H9 (cell line): Measurements from ENCODE around the gene SNRPA1. TPM values are rescaled to one million over a fixed set of nuclear protein-coding genes. Genes with fewer than 3 reads are reported as not detected.

Source experiments
- DNase-seq: peaks from one replicate; pipeline ENCODE4 v3.0.0-alpha.2; 2017
- H2AFZ ChIP-seq: one replicate; pipeline ENCODE4 v1.6.1; 2013; ENCODE audit warnings: mild to moderate bottlenecking, low read length, control low read depth, moderate library complexity
- H2AK5ac ChIP-seq: 2 replicates; pipeline ENCODE4 v1.6.1; 2013; ENCODE audit warnings: low read length, control low read depth, mixed read lengths; ENCODE audit not compliant: insufficient read length
- H2BK120ac ChIP-seq: one replicate; pipeline ENCODE4 v1.6.1; 2013; ENCODE audit warnings: low read depth, mild to moderate bottlenecking, low read length, control low read depth, inconsistent platforms; ENCODE audit not compliant: poor library complexity, severe bottlenecking
- H2BK12ac ChIP-seq: 2 replicates; pipeline ENCODE4 v1.6.1; 2013; ENCODE audit warnings: low read length, control low read depth, mixed read lengths, low read depth; ENCODE audit not compliant: insufficient read length
- H2BK15ac ChIP-seq: 2 replicates; pipeline ENCODE4 v1.6.1; 2013; ENCODE audit warnings: low read depth, low read length, control low read depth
- H2BK20ac ChIP-seq: one replicate; pipeline ENCODE4 v1.6.1; 2013; ENCODE audit warnings: low read depth, mild to moderate bottlenecking, low read length, control low read depth, inconsistent platforms; ENCODE audit not compliant: poor library complexity, severe bottlenecking
- H2BK5ac ChIP-seq: 2 replicates; pipeline ENCODE4 v1.6.1; 2013; ENCODE audit warnings: low read length, control low read depth, mixed read lengths; ENCODE audit not compliant: insufficient read length
- H3K14ac ChIP-seq: 2 replicates; pipeline ENCODE4 v1.6.1; 2013; ENCODE audit warnings: low read length, control low read depth; ENCODE audit not compliant: insufficient read depth
- H3K18ac ChIP-seq: 2 replicates; pipeline ENCODE4 v1.6.1; 2013; ENCODE audit warnings: low read depth, mild to moderate bottlenecking, mixed read lengths, low read length, control low read depth; ENCODE audit not compliant: insufficient read length
- H3K23ac ChIP-seq: 2 replicates; pipeline ENCODE4 v1.6.1; 2013; ENCODE audit warnings: low read length, control low read depth, mixed read lengths, low read depth; ENCODE audit not compliant: insufficient read length
- H3K23me2 ChIP-seq: 2 replicates; pipeline ENCODE4 v1.6.1; 2013; ENCODE audit warnings: low read depth, mild to moderate bottlenecking, mixed read lengths, low read length, control low read depth; ENCODE audit not compliant: insufficient read length, poor library complexity, severe bottlenecking
- H3K27ac ChIP-seq: 2 replicates; pipeline ENCODE4 v1.5.1; 2013; ENCODE audit warnings: low read length, control low read depth, mixed read lengths, low read depth; ENCODE audit not compliant: insufficient read length
- H3K27me3 ChIP-seq: 2 replicates; pipeline ENCODE4 v1.6.1; 2013; ENCODE audit warnings: low read length, control low read depth, inconsistent platforms; ENCODE audit not compliant: insufficient read depth
- H3K4ac ChIP-seq: 2 replicates; pipeline ENCODE4 v1.6.1; 2013; ENCODE audit warnings: low read depth, mild to moderate bottlenecking, control low read depth, inconsistent platforms, low read length, moderate library complexity
- H3K4me1 ChIP-seq: 2 replicates; pipeline ENCODE4 v1.6.1; 2013; ENCODE audit warnings: low read length, control low read depth, inconsistent platforms; ENCODE audit not compliant: insufficient read depth
- H3K4me2 ChIP-seq: 2 replicates; pipeline ENCODE4 v1.6.1; 2013; ENCODE audit warnings: low read length, control low read depth, mixed read lengths; ENCODE audit not compliant: insufficient read length, insufficient read depth
- H3K56ac ChIP-seq: 2 replicates; pipeline ENCODE4 v1.6.1; 2013; ENCODE audit warnings: low read depth, mild to moderate bottlenecking, mixed read lengths, low read length, control low read depth; ENCODE audit not compliant: insufficient read length
- H3K79me1 ChIP-seq: 2 replicates; pipeline ENCODE4 v1.6.1; 2013; ENCODE audit warnings: low read depth, mild to moderate bottlenecking, moderate library complexity, low read length, control low read depth, inconsistent platforms; ENCODE audit not compliant: insufficient read depth, poor library complexity, severe bottlenecking
- H3K79me2 ChIP-seq: 2 replicates; pipeline ENCODE4 v1.6.1; 2013; ENCODE audit warnings: low read length, control low read depth, inconsistent platforms; ENCODE audit not compliant: insufficient read depth
- H3K9ac ChIP-seq: 2 replicates; pipeline ENCODE4 v1.6.1; 2013; ENCODE audit warnings: low read length, control low read depth, mixed read lengths; ENCODE audit not compliant: insufficient read length; ENCODE audit errors: extremely low read depth
- H3K9me3 ChIP-seq: one replicate; pipeline ENCODE4 v1.6.1; 2013; ENCODE audit warnings: low read depth, low read length, inconsistent platforms; ENCODE audit not compliant: control insufficient read depth
- H3T11ph ChIP-seq: one replicate; pipeline ENCODE4 v1.6.1; 2013; ENCODE audit warnings: mild to moderate bottlenecking, low read length, control low read depth, inconsistent platforms
- H4K20me1 ChIP-seq: one replicate; pipeline ENCODE4 v1.6.1; 2013; ENCODE audit not compliant: control insufficient read depth, insufficient read length, insufficient read depth
- H4K5ac ChIP-seq: 2 replicates; pipeline ENCODE4 v1.6.1; 2013; ENCODE audit warnings: low read depth, mild to moderate bottlenecking, mixed read lengths, low read length, control low read depth; ENCODE audit not compliant: insufficient read length
- H4K8ac ChIP-seq: replicated peaks from 2 replicates; pipeline ENCODE4 v1.6.1; 2013; ENCODE audit warnings: low read length, control low read depth, mixed read lengths, low read depth; ENCODE audit not compliant: insufficient read length
- H4K91ac ChIP-seq: 2 replicates; pipeline ENCODE4 v1.6.1; 2013; ENCODE audit warnings: low read depth, mild to moderate bottlenecking, moderate library complexity, mixed read lengths, low read length, control low read depth; ENCODE audit not compliant: insufficient read length
- H3K27ac Mint-ChIP-seq, 3 experiments: 2 replicates in 2 of 3; 3 replicates in 1 of 3; pipeline ENCODE4 v1.8.0; 2020 to 2021; ENCODE audit warnings: mixed read lengths in 3 of 3, mild to moderate bottlenecking in 1 of 3, moderate library complexity in 1 of 3
- H3K27me3 Mint-ChIP-seq: 2 replicates; pipeline ENCODE4 v1.8.0; 2021; ENCODE audit warnings: low read depth, mild to moderate bottlenecking, moderate library complexity, mixed read lengths
- H3K36me3 Mint-ChIP-seq, 3 experiments: 2 replicates in 2 of 3; 3 replicates in 1 of 3; pipeline ENCODE4 v1.8.0; 2020 to 2021; ENCODE audit warnings: low read depth in 3 of 3, mixed read lengths in 3 of 3; ENCODE audit not compliant: insufficient read depth in 1 of 3
- H3K4me1 Mint-ChIP-seq, 2 experiments: 2 replicates each; pipeline ENCODE4 v1.8.0; 2020; ENCODE audit warnings: mixed read lengths in 2 of 2
- H3K4me3 Mint-ChIP-seq, 2 experiments: 2 replicates in 1 of 2; 3 replicates in 1 of 2; pipeline ENCODE4 v1.8.0; 2020 to 2021; ENCODE audit warnings: mild to moderate bottlenecking in 2 of 2, mixed read lengths in 2 of 2, moderate library complexity in 1 of 2
- H3K9me3 Mint-ChIP-seq, 2 experiments: 2 replicates in 1 of 2; 3 replicates in 1 of 2; pipeline ENCODE4 v1.8.0; 2020; ENCODE audit warnings: mild to moderate bottlenecking in 2 of 2, mixed read lengths in 2 of 2, moderate library complexity in 1 of 2
- WGBS: extraction: QIAGEN DNeasy Blood & Tissue Kit; methylation state at CpG from one replicate; pipeline ENCODE4 v1.1.7; 2013; ENCODE audit warnings: missing lambda C conversion rate, low lambda C conversion rate, mixed read lengths; ENCODE audit not compliant: insufficient read length; ENCODE audit errors: extremely low coverage; 5-methylcytosine and 5-hydroxymethylcytosine counted together
- total RNA-seq: library from RNA; stranded (reverse); gene quantifications from 2 replicates; pipeline ENCODE4 v1.2.1, GENCODE V29; 2021
- TF ChIP-seq, protein P1 (sequence below): fragments of 200-600 bp; sonication (generic); conservative IDR thresholded peaks from 3 replicates; pipeline ENCODE4 v1.8.0; 2021; ENCODE audit warnings: antibody characterized with exemption, mild to moderate bottlenecking

SNRPA1 gene
- total RNA-seq, 1 experiment from 2014 or later = 145 TPM

DNA sequence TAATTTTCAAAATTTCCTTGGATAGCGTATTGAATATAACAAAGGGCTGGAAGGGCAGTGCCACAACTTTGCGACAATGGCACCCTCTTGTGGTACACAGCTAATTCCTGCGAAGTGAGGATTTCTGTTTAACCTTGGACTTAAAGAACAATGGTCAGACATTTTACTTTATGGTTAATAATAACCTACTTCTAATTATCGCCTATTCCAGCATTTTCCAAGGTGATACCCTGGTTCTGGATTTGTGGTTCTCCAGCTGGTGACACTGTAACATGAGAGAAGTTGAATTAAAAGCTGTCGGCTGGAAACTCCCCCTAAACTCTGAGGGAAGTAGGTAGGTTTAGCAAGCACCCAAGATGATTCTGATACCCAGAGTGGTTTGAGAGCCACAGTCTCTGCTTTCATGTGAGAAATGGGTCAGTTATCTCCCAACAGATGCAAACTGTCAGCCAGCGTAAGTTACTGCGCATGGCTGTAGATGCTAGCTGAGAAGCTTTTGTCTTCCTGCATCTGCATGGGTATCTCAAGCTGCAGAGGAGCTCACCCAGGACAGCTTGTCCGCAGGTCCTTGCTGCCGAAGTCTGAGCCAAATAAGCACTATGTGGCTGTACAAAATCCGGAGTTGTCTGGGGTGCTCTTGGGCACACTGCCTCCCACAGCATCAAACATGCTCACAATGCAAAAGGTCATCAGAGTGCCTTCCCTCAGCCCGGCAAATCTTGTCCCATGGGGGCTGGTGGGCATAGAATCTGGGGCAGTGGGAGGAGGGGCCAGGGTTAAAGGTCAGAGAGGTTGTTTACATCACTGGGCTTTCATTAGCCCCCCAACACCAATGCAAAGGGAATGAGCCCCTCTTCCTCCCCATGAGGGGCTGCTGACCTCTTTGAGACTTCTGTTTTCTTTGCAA is 36.6 kb downstream of the SNRPA1 start:
- TF ChIP-seq, protein P1, sequence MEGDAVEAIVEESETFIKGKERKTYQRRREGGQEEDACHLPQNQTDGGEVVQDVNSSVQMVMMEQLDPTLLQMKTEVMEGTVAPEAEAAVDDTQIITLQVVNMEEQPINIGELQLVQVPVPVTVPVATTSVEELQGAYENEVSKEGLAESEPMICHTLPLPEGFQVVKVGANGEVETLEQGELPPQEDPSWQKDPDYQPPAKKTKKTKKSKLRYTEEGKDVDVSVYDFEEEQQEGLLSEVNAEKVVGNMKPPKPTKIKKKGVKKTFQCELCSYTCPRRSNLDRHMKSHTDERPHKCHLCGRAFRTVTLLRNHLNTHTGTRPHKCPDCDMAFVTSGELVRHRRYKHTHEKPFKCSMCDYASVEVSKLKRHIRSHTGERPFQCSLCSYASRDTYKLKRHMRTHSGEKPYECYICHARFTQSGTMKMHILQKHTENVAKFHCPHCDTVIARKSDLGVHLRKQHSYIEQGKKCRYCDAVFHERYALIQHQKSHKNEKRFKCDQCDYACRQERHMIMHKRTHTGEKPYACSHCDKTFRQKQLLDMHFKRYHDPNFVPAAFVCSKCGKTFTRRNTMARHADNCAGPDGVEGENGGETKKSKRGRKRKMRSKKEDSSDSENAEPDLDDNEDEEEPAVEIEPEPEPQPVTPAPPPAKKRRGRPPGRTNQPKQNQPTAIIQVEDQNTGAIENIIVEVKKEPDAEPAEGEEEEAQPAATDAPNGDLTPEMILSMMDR = peak; percentile 97
- Histone ChIP-seq H3K9ac (no peak overlapping the region), H3K4me2 (no peak overlapping the region), H2BK5ac (no peak overlapping the region), H4K20me1 (no peaks in the 10 kb centered on the region), H3K4ac (no peak overlapping the region), H3K4me1 (peaks cover 7% of the 10 kb centered on the region; the same call in 1 of the 2 replicates), H3K14ac (no peak overlapping the region; the same call in 1 of the 2 replicates), H4K5ac (no peak overlapping the region), H3K79me1 (no peaks in the 10 kb centered on the region), H4K91ac (peak overlapping the region; percentile 76), H2AFZ (no peak overlapping the region), H3K56ac (no peak overlapping the region), H3T11ph (no peak overlapping the region), H2BK15ac (no peak overlapping the region), H3K79me2 (no peaks in the 10 kb centered on the region), H3K18ac (no peak overlapping the region), H3K23me2 (no peaks in the 10 kb centered on the region), H2BK12ac (no peak overlapping the region), H4K8ac (peak overlapping the region; percentile 64), H3K9me3 (no peaks in the 10 kb centered on the region), H2BK120ac (no peak overlapping the region), H2AK5ac (no peak overlapping the region), H3K23ac (no peak overlapping the region), H3K27ac (no peak overlapping the region), H2BK20ac (no peak overlapping the region), H3K27me3 (no peaks in the 10 kb centered on the region)
- H3K9me3 Mint-ChIP-seq = no peaks in the 10 kb centered on the region
- H3K4me1 Mint-ChIP-seq = peaks cover 23 to 34% of the 10 kb centered on the region in 2 experiments
- no peak overlapping the region; a peak in 1 of 7 replicates for H3K27ac Mint-ChIP-seq
- H3K27me3 Mint-ChIP-seq = no peaks in the 10 kb centered on the region; the same call in 1 of the 2 replicates
- H3K4me3 Mint-ChIP-seq = peak overlapping the region in 1 of 2 experiments; percentile 2; a peak in 1 of 5 replicates
- WGBS = no CpG with 5 or more reads among the region's 11 CpGs
- H3K36me3 Mint-ChIP-seq = no peaks in the 10 kb centered on the region; a peak in 1 of 7 replicates
- DNase-seq = no peak
